AG04450 (cell line): ENCODE measurements around the gene B3GNT8. TPM values are rescaled to one million over a fixed set of nuclear protein-coding genes. Genes with fewer than 3 reads are reported as not detected.
A peak's percentile ranks its signal among the peaks of the same experiment; 100 is the strongest.

Source experiments
- CTCF ChIA-PET: fragments of 300-600, 350-600 bp; formaldehyde crosslinking; extraction: SDS; loops from one replicate; lab custom pipeline; 2022; ENCODE audit warnings: antibody characterized with exemption, inconsistent platforms; lab: Charles Lee
- POLR2A ChIA-PET: fragments of 350-600 bp; formaldehyde crosslinking; extraction: SDS; loops from one replicate; lab custom pipeline; 2021; ENCODE audit warnings: antibody characterized with exemption, inconsistent platforms; lab: Yijun Ruan, JAX
- DNase-seq: peaks from one replicate; pipeline ENCODE4 v3.0.0-alpha.2; 2011; ENCODE audit warnings: low read depth, low spot score
- H3K27ac ChIP-seq: one replicate; pipeline ENCODE4 v1.5.1; 2012; ENCODE audit warnings: low read depth, low read length, control low read depth
- H3K27me3 ChIP-seq: one replicate; pipeline ENCODE4 v1.6.0; 2012; ENCODE audit warnings: low read length; ENCODE audit not compliant: control insufficient read depth, insufficient read depth
- H3K4me3 ChIP-seq: 2 replicates; pipeline ENCODE4 v1.5.1; 2011; ENCODE audit warnings: mild to moderate bottlenecking, low read depth, low read length, control low read depth
- H3K9me3 ChIP-seq: 2 replicates; pipeline ENCODE4 v1.5.1; 2012; ENCODE audit warnings: low read length; ENCODE audit not compliant: control insufficient read depth, insufficient read depth
- CTCF ChIP-seq: IDR thresholded peaks from 2 replicates; pipeline ENCODE4 v1.5.1; 2011; ENCODE audit warnings: low read depth, low read length, control low read depth, inconsistent platforms
- polyA plus RNA-seq: library from polyadenylated mRNA; depleted of rRNA; stranded (reverse); fragments of >200 nt; gene quantifications from 2 replicates; pipeline ENCODE4 v1.2.3, GENCODE V29; 2011

Gene B3GNT8
- polyA plus RNA-seq, 1 experiment, result 0.14 TPM

DNA sequence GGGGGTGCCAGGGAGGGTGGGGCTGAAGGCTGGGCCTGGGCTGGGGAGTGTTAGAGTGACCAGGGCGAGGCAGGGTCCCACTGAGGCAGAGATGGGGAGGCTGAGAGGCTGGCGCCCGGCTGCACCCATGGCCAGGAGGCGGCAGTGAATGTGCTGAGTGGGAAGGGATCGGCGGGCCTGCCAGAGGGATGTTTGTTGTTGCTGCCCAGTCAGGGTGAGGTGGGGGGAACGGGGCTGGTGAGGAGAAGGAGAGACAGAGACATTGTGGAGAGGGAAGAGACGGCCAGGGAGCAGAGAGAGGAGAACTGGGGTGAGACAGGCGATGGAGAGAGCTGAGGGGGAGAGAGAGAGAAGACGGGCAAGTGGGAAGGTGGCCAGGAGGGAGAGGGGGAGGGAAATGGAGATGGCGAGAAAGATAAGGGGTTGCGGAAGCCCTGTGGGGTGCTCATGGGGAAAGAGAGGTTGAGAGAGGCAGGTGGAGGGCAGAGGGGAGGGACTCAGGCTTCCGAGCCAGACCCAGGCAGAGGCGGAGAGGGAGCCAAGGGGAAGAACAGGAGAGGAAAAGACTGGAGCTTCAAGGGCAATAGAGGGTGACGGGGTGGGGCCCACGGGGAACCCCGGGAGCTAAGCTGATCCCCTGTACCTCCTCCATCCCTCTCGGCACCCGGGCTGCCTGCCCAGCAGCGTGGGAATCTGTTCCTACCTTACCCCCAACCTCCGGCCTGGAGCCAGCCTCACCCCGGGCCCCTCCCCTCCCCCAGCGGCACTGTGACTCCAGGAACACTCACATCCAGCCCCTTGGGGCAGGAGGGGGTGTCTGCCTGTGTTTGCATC, 690 bp upstream of the B3GNT8 start:
- Histone ChIP-seq H3K27me3 (no peaks in the 10 kb centered on the region), H3K27ac (no peak overlapping the region), H3K9me3 (no peaks in the 10 kb centered on the region; the same call in 1 of the 2 replicates), H3K4me3 (peak overlapping the region; percentile 43)
- TF ChIP-seq CTCF, result no peak
- ChIA-PET POLR2A (interaction anchor here (0.6 to 2.1 kb wide), 4 partner anchors 10 to 136 kb away, joined by 3 to 7 read pairs (median 4); partner anchors contain the start of gene DMAC2), CTCF (interaction anchor here (0.6 to 1.9 kb wide), 3 partner anchors 23 to 166 kb away, joined by 3 to 5 read pairs (median 4); no protein-coding TSS in a partner anchor)
- no peak for DNase-seq

- Histone ChIP-seq H3K4me3 (peak overlapping the region; percentile 55), H3K27me3 (no peaks in the 10 kb centered on the region), H3K9me3 (no peaks in the 10 kb centered on the region; the same call in 1 of the 2 replicates), H3K27ac (no peak overlapping the region)
- no peak for TF ChIP-seq CTCF
- ChIA-PET CTCF (interaction anchor here (0.9 to 1.9 kb wide), 3 partner anchors 23 to 167 kb away, joined by 3 to 11 read pairs (median 5); no protein-coding TSS in a partner anchor), POLR2A (interaction anchor here (2.1 kb wide), 1 partner anchor 13 kb away, joined by 7 read pairs; the partner anchor contains the start of gene DMAC2)
- DNase-seq, result no peak
Measured at GRCh38 chr19:41426116-41426841, 895 bp downstream of the B3GNT8 start.

DNA sequence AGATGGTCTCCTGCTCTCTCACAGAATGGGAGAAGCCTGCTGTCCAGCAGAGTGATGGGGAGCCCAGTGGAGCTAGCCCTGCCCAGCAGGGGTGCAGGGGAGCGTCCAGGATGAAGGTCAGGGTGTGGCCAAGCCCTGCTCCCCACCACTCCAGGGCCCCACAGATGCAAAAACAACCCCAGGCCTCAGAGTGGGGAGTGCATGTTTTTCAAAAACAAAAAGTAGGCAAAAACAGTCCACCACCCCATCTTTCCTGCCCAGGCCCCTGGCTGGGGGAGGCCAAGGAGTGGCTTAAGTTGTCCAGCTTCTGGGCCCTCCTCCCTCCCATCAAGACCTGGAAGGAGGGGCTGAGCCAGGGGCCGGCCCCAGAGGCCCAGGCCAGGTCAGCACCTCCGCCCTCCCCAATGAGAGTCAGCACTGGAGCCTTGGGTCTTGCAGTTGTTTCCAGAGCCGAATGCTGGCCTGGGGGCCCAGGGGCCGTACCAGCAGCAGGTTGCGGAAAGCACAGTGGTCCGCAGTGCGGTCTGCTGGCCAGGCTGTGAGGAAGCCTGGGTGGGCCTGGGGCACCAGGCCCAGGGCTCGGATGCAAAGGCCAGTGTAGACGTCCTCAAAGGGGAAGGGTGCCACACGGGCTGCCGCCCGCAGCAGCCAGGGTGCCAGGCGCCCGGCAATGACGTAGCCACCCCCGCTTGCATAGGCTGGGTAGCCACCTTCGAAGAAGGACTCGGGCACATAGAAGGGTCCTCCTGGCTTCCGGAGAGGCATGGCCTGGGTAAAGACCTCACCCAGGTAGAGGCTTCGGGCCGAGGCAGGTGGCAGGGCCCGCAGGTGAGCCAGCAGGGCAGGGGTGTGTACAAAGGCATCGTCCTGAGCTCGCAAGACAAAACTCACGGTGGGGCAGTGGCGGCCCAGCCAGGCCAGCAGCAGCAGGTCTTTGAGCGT, 1.7 kb downstream of the B3GNT8 start:
- Histone ChIP-seq H3K27ac (no peak overlapping the region), H3K4me3 (no peak overlapping the region), H3K9me3 (no peaks in the 10 kb centered on the region; the same call in 1 of the 2 replicates), H3K27me3 (no peaks in the 10 kb centered on the region)
- ChIA-PET POLR2A (no interaction called here), CTCF (no interaction called here)
- DNase-seq, result no peak
- no peak for TF ChIP-seq CTCF

- H3K4me3 ChIP-seq, result no peak overlapping the region
- no peak overlapping the region for H3K27ac ChIP-seq
- CTCF ChIA-PET, result interaction anchor here (0.6 kb wide), 1 partner anchor 450 kb away, joined by 3 read pairs; no protein-coding TSS in a partner anchor
- no peak for TF ChIP-seq CTCF
- DNase-seq, result no peak
- no peaks in the 10 kb centered on the region; the same call in 1 of the 2 replicates for H3K9me3 ChIP-seq
- POLR2A ChIA-PET, result interaction anchor here (0.6 kb wide), 1 partner anchor 203 kb away, joined by 4 read pairs; no protein-coding TSS in a partner anchor
- H3K27me3 ChIP-seq, result no peaks in the 10 kb centered on the region
Measured at GRCh38 chr19:41424335-41425173, 2.6 kb downstream of the B3GNT8 start.
